Activated naive CD8-positive, alpha-beta T cell (primary cell): ENCODE measurements around the gene MYO5C.
A peak's percentile ranks its signal among the peaks of the same experiment; 100 is the strongest.

Experiments
- H3K27ac Mint-ChIP-seq: one replicate; pipeline ENCODE4 v1.8.0; 2021; ENCODE audit warnings: mixed read lengths
- H3K27me3 Mint-ChIP-seq: one replicate; pipeline ENCODE4 v1.8.0; 2021; ENCODE audit warnings: mixed read lengths
- H3K36me3 Mint-ChIP-seq: one replicate; pipeline ENCODE4 v1.8.0; 2021; ENCODE audit warnings: mixed read lengths
- H3K4me1 Mint-ChIP-seq: one replicate; pipeline ENCODE4 v1.8.0; 2021; ENCODE audit warnings: low read depth, mixed read lengths
- H3K4me3 Mint-ChIP-seq: one replicate; pipeline ENCODE4 v1.8.0; 2021; ENCODE audit warnings: mild to moderate bottlenecking, mixed read lengths
- H3K9me3 Mint-ChIP-seq: one replicate; pipeline ENCODE4 v1.8.0; 2021; ENCODE audit warnings: low read depth, mixed read lengths

MYO5C gene

GRCh38 chr15:52318729-52319500 is 23.3 kb upstream of the MYO5C start:
- H3K4me3 Mint-ChIP-seq: no peak overlapping the region
- H3K36me3 Mint-ChIP-seq: peaks cover 20% of the 10 kb centered on the region
- no peaks in the 10 kb centered on the region for H3K9me3 Mint-ChIP-seq
- H3K27me3 Mint-ChIP-seq: no peaks in the 10 kb centered on the region
- no peak overlapping the region for H3K27ac Mint-ChIP-seq
- no peaks in the 10 kb centered on the region for H3K4me1 Mint-ChIP-seq

GRCh38 chr15:52317688-52318087 is 22.1 kb upstream of the MYO5C start:
- Mint-ChIP-seq H3K9me3 (no peaks in the 10 kb centered on the region), H3K27me3 (no peaks in the 10 kb centered on the region), H3K27ac (no peak overlapping the region), H3K4me3 (no peak overlapping the region), H3K4me1 (no peaks in the 10 kb centered on the region), H3K36me3 (peaks cover 18% of the 10 kb centered on the region)

- Mint-ChIP-seq H3K27ac (no peak overlapping the region), H3K4me1 (no peaks in the 10 kb centered on the region), H3K36me3 (peaks cover 19% of the 10 kb centered on the region)
Observed at GRCh38 chr15:52317022-52317421, 21.4 kb upstream of the MYO5C start.

GRCh38 chr15:52309154-52309548 is 13.5 kb upstream of the MYO5C start:
- peaks cover 16% of the 10 kb centered on the region for H3K36me3 Mint-ChIP-seq
- H3K27ac Mint-ChIP-seq: no peak overlapping the region
- no peak overlapping the region for H3K4me3 Mint-ChIP-seq

More at GRCh38 chr15:52317022-52317421, 21.4 kb upstream of the MYO5C start:
- Mint-ChIP-seq H3K9me3 (no peaks in the 10 kb centered on the region), H3K27me3 (no peaks in the 10 kb centered on the region), H3K4me3 (no peak overlapping the region)

GRCh38 chr15:52308446-52309153 is 13.0 kb upstream of the MYO5C start:
- Mint-ChIP-seq H3K4me1 (peaks cover 4% of the 10 kb centered on the region), H3K36me3 (peaks cover 14% of the 10 kb centered on the region), H3K27ac (no peak overlapping the region), H3K9me3 (no peaks in the 10 kb centered on the region), H3K4me3 (no peak overlapping the region), H3K27me3 (no peaks in the 10 kb centered on the region)

More at GRCh38 chr15:52309154-52309548, 13.5 kb upstream of the MYO5C start:
- H3K27me3 Mint-ChIP-seq: no peaks in the 10 kb centered on the region
- no peaks in the 10 kb centered on the region for H3K9me3 Mint-ChIP-seq
- H3K4me1 Mint-ChIP-seq: no peaks in the 10 kb centered on the region

GRCh38 chr15:52307847-52308246 is 12.2 kb upstream of the MYO5C start:
- peaks cover 12% of the 10 kb centered on the region for H3K36me3 Mint-ChIP-seq
- no peak overlapping the region for H3K4me3 Mint-ChIP-seq
- peaks cover 9% of the 10 kb centered on the region for H3K4me1 Mint-ChIP-seq
- H3K27ac Mint-ChIP-seq: no peak overlapping the region
- H3K9me3 Mint-ChIP-seq: no peaks in the 10 kb centered on the region
- no peaks in the 10 kb centered on the region for H3K27me3 Mint-ChIP-seq

GRCh38 chr15:52306270-52306669 is 10.7 kb upstream of the MYO5C start:
- peaks cover 9% of the 10 kb centered on the region for H3K4me1 Mint-ChIP-seq
- H3K36me3 Mint-ChIP-seq: peaks cover 9% of the 10 kb centered on the region
- no peaks in the 10 kb centered on the region for H3K27me3 Mint-ChIP-seq
- no peak overlapping the region for H3K4me3 Mint-ChIP-seq
- no peak overlapping the region for H3K27ac Mint-ChIP-seq
- H3K9me3 Mint-ChIP-seq: no peaks in the 10 kb centered on the region

GRCh38 chr15:52303093-52303772 is 7.6 kb upstream of the MYO5C start:
- peaks cover 9% of the 10 kb centered on the region for H3K4me1 Mint-ChIP-seq
- H3K9me3 Mint-ChIP-seq: no peaks in the 10 kb centered on the region
- H3K27me3 Mint-ChIP-seq: peaks cover 3% of the 10 kb centered on the region
- H3K27ac Mint-ChIP-seq: no peak overlapping the region
- no peak overlapping the region for H3K4me3 Mint-ChIP-seq
- peaks cover 10% of the 10 kb centered on the region for H3K36me3 Mint-ChIP-seq

- no peaks in the 10 kb centered on the region for H3K9me3 Mint-ChIP-seq
- peaks cover 9% of the 10 kb centered on the region for H3K4me1 Mint-ChIP-seq
- H3K36me3 Mint-ChIP-seq: peaks cover 10% of the 10 kb centered on the region
- H3K27me3 Mint-ChIP-seq: peaks cover 5% of the 10 kb centered on the region
- no peak overlapping the region for H3K27ac Mint-ChIP-seq
- no peak overlapping the region for H3K4me3 Mint-ChIP-seq
Observed at GRCh38 chr15:52301265-52301847, 5.8 kb upstream of the MYO5C start.

GRCh38 chr15:52294881-52295420 is 653 bp downstream of the MYO5C start:
- Mint-ChIP-seq H3K27ac (no peak overlapping the region), H3K27me3 (peaks cover 24% of the 10 kb centered on the region), H3K4me1 (no peaks in the 10 kb centered on the region), H3K36me3 (peaks cover 4% of the 10 kb centered on the region), H3K4me3 (peak overlapping the region; percentile 67), H3K9me3 (no peaks in the 10 kb centered on the region)

GRCh38 chr15:52292780-52293392 is 2.7 kb downstream of the MYO5C start:
- peaks cover 23% of the 10 kb centered on the region for H3K27me3 Mint-ChIP-seq
- no peak overlapping the region for H3K27ac Mint-ChIP-seq
- no peaks in the 10 kb centered on the region for H3K9me3 Mint-ChIP-seq
- H3K4me3 Mint-ChIP-seq: no peak overlapping the region
- no peaks in the 10 kb centered on the region for H3K4me1 Mint-ChIP-seq
- H3K36me3 Mint-ChIP-seq: no peaks in the 10 kb centered on the region

GRCh38 chr15:52291204-52291603 is 4.4 kb downstream of the MYO5C start:
- Mint-ChIP-seq H3K4me3 (no peak overlapping the region), H3K27ac (peak overlapping the region; percentile 55), H3K36me3 (no peaks in the 10 kb centered on the region), H3K27me3 (peaks cover 19% of the 10 kb centered on the region), H3K4me1 (no peaks in the 10 kb centered on the region), H3K9me3 (no peaks in the 10 kb centered on the region)

GRCh38 chr15:52290800-52291199 is 4.8 kb downstream of the MYO5C start:
- Mint-ChIP-seq H3K4me1 (no peaks in the 10 kb centered on the region), H3K4me3 (no peak overlapping the region), H3K27ac (no peak overlapping the region), H3K27me3 (peaks cover 19% of the 10 kb centered on the region), H3K36me3 (no peaks in the 10 kb centered on the region), H3K9me3 (no peaks in the 10 kb centered on the region)

GRCh38 chr15:52290329-52290728 is 5.3 kb downstream of the MYO5C start:
- Mint-ChIP-seq H3K27me3 (peaks cover 19% of the 10 kb centered on the region), H3K9me3 (no peaks in the 10 kb centered on the region), H3K27ac (no peak overlapping the region), H3K36me3 (no peaks in the 10 kb centered on the region), H3K4me1 (no peaks in the 10 kb centered on the region), H3K4me3 (no peak overlapping the region)
